Esophagus muscularis mucosa (tissue), 4 donors: ENCODE measurements around the gene KRT36.

Source experiments
- EP300 ChIP-seq: sonication (generic); formaldehyde crosslinking; IDR thresholded peaks from one replicate; pipeline ENCODE4 v1.6.1; 2017; ENCODE audit warnings: antibody characterized with exemption
- POLR2A ChIP-seq: fragments of 450-650 bp; IDR thresholded peaks from one replicate; pipeline ENCODE4 v1.6.1; 2017; ENCODE audit warnings: antibody characterized with exemption, moderate library complexity, mild to moderate bottlenecking, low read depth
- POLR2AphosphoS5 ChIP-seq, 2 donors: sonication (generic); formaldehyde crosslinking; IDR thresholded peaks; one replicate each; pipeline ENCODE4 v1.6.1; 2017; ENCODE audit warnings: antibody characterized with exemption in 2 of 2
- TF ChIP-seq, protein P1 (sequence below), 3 experiments: fragments of 200-600 bp in 2 of 3; fragments of 450-650 bp in 1 of 3; sonication (generic) in 2 of 3; IDR thresholded peaks; one replicate each; pipeline ENCODE4 v1.5.1; 2017 to 2019; ENCODE audit warnings: antibody characterized with exemption in 3 of 3, mild to moderate bottlenecking in 2 of 3, moderate library complexity in 1 of 3

DNA sequence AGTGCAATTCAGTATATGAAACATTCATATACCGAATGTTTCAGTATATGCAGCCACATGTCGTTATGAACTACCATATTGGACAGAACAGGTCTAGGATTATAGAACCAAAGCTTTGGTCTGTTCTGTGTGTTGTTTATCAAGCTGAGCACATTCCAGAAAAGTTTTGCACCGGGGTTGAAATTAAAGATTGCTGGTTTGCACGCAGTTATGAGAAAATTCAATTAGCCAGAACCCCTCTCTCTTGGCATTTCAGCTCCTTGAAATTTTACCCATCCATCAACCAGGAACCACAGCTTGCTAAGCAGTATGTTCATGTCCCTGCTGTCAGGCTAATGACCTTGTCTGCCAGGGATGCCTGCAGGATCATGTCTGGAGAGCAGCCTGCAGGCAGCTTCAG is 32.0 kb downstream of the KRT36 start:
- TF ChIP-seq, protein P1, sequence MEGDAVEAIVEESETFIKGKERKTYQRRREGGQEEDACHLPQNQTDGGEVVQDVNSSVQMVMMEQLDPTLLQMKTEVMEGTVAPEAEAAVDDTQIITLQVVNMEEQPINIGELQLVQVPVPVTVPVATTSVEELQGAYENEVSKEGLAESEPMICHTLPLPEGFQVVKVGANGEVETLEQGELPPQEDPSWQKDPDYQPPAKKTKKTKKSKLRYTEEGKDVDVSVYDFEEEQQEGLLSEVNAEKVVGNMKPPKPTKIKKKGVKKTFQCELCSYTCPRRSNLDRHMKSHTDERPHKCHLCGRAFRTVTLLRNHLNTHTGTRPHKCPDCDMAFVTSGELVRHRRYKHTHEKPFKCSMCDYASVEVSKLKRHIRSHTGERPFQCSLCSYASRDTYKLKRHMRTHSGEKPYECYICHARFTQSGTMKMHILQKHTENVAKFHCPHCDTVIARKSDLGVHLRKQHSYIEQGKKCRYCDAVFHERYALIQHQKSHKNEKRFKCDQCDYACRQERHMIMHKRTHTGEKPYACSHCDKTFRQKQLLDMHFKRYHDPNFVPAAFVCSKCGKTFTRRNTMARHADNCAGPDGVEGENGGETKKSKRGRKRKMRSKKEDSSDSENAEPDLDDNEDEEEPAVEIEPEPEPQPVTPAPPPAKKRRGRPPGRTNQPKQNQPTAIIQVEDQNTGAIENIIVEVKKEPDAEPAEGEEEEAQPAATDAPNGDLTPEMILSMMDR (IDR thresholded peaks at IDR 0.05) = no peak
- TF ChIP-seq POLR2A = no peak
- TF ChIP-seq EP300 = no peak
- TF ChIP-seq POLR2AphosphoS5 (IDR thresholded peaks at IDR 0.05) = no peak
